K562 (cell line): Measurements from ENCODE around the gene TMEM143. TPM values are rescaled to one million over a fixed set of nuclear protein-coding genes. Genes with fewer than 3 reads are reported as not detected.
A peak's percentile ranks its signal among the peaks of the same experiment; 100 is the strongest.

Experiments used
- BHLHE40 ChIP-seq: IDR thresholded peaks from 2 replicates; pipeline ENCODE4 v1.6.1; 2011; ENCODE audit warnings: low read length, improper control_type of control experiment
- FOSL1 ChIP-seq: fragments of 200-800 bp; sonication (Bioruptor generic); conservative IDR thresholded peaks from 2 replicates; pipeline ENCODE4 v1.6.1; 2016; ENCODE audit warnings: missing genetic modification characterization, missing compliant biosample characterization
- HCFC1 ChIP-seq: IDR thresholded peaks from 2 replicates; pipeline ENCODE4 v1.6.1; 2012; ENCODE audit warnings: low read depth, low read length, improper control_type of control experiment
- JUNB ChIP-seq: fragments of 450-650 bp; formaldehyde crosslinking; conservative IDR thresholded peaks from 2 replicates; pipeline ENCODE4 v1.4.0; 2020; ENCODE audit warnings: mild to moderate bottlenecking
- JUND ChIP-seq, 2 experiments: IDR thresholded peaks; 2 replicates in 1 of 2; 3 replicates in 1 of 2; pipeline ENCODE4 v1.6.1; 2011; ENCODE audit warnings: borderline replicate concordance in 2 of 2, low read depth in 2 of 2, low read length in 2 of 2, improper control_type of control experiment in 1 of 2, missing biosample characterization in 1 of 2, missing genetic modification characterization in 1 of 2, missing genetic modification reagents in 1 of 2
- MBD2 ChIP-seq: sonication (generic); IDR thresholded peaks from 2 replicates; pipeline ENCODE4 v1.6.1; 2016; ENCODE audit warnings: low read depth, borderline replicate concordance
- NCOA2 ChIP-seq, 2 experiments: fragments of 450-650 bp; IDR thresholded peaks; 2 replicates each; pipeline ENCODE4 v1.6.1; 2018; ENCODE audit warnings: mild to moderate bottlenecking in 2 of 2, moderate library complexity in 1 of 2; ENCODE audit not compliant: partially characterized antibody in 2 of 2
- POLR2B ChIP-seq: fragments of 450-650 bp; IDR thresholded peaks from 2 replicates; pipeline ENCODE4 v1.6.1; 2018; ENCODE audit warnings: low read depth; ENCODE audit not compliant: partially characterized antibody
- RCOR1 ChIP-seq, 2 experiments: IDR thresholded peaks; 2 replicates each; pipeline ENCODE4 v1.6.1; 2012; ENCODE audit warnings: low read depth in 2 of 2, low read length in 2 of 2, borderline replicate concordance in 1 of 2, improper control_type of control experiment in 1 of 2
- SIX5 ChIP-seq, 2 experiments: IDR thresholded peaks; 2 replicates each; pipeline ENCODE4 v1.6.1; 2011; ENCODE audit warnings: low read length in 2 of 2, borderline replicate concordance in 1 of 2, low read depth in 1 of 2, mild to moderate bottlenecking in 1 of 2, moderate library complexity in 1 of 2; ENCODE audit not compliant: insufficient read depth in 1 of 2
- SRSF7 ChIP-seq: fragments of 200-400 bp; formaldehyde crosslinking; optimal IDR thresholded peaks from 2 replicates; pipeline ENCODE3; 2017; ENCODE audit warnings: mild to moderate bottlenecking, low read depth, low read length
- YY1 ChIP-seq, 3 experiments: IDR thresholded peaks; 2 replicates each; pipeline ENCODE4 v1.6.1; 2011; ENCODE audit warnings: low read length in 2 of 3, mild to moderate bottlenecking in 2 of 3, moderate library complexity in 2 of 3, borderline replicate concordance in 1 of 3, control low read depth in 1 of 3, low read depth in 1 of 3; ENCODE audit not compliant: insufficient read depth in 3 of 3, insufficient replicate concordance in 2 of 3, control insufficient read depth in 1 of 3, insufficient read length in 1 of 3; ENCODE audit errors: extremely low read depth in 1 of 3
- ZNF143 ChIP-seq: sonication (generic); formaldehyde crosslinking; IDR thresholded peaks from 2 replicates; pipeline ENCODE4 v1.9.0; 2022; ENCODE audit warnings: mild to moderate bottlenecking, missing genetic modification reagents
- ZNF384 ChIP-seq: IDR thresholded peaks from 2 replicates; pipeline ENCODE4 v1.6.1; 2012; ENCODE audit warnings: low read depth, low read length, improper control_type of control experiment
- polyA plus RNA-seq, 8 experiments: library from polyadenylated mRNA; depleted of rRNA in 4 of 8; stranded (reverse) in 5 of 8; unstranded in 3 of 8; fragments of >200 nt; fragmentation: Nextera tagmentation in 2 of 8; fragmentation: Illumina TruSeq in 1 of 8; extraction: Ambion mirVana in 2 of 8; extraction: Trizol in 1 of 8; gene quantifications; 2 replicates each; pipeline versions ENCODE4 v1.2.1 to v1.2.3, GENCODE V29; 2011 to 2014; ENCODE audit warnings: inconsistent platforms in 1 of 8, missing spikeins in 1 of 8
- total RNA-seq, 7 experiments: library from RNA; depleted of rRNA in 6 of 7; stranded (reverse); fragments of >200 nt in 6 of 7; fragmentation: Illumina TruSeq in 2 of 7; extraction: Trizol in 2 of 7; gene quantifications; 2 replicates each; pipeline versions ENCODE4 v1.2.1 to v1.2.3, GENCODE V29; 2011 to 2021; ENCODE audit warnings: low replicate concordance in 1 of 7
- TF ChIP-seq, protein P1 (sequence below), 2 experiments: fragments of 450-650 bp in 1 of 2; sonication (generic) in 1 of 2; formaldehyde crosslinking in 1 of 2; IDR thresholded peaks in 1 of 2; conservative IDR thresholded peaks in 1 of 2; 2 replicates each; pipeline versions ENCODE4 v1.6.1 to v1.8.1; 2016 to 2023; ENCODE audit warnings: mild to moderate bottlenecking in 2 of 2, moderate library complexity in 2 of 2, inconsistent platforms in 1 of 2, missing genetic modification reagents in 1 of 2
- TF ChIP-seq, protein P2 (sequence below): fragments of 250-450 bp; sonication (Bioruptor Pico); IDR thresholded peaks from 2 replicates; pipeline ENCODE4 v1.4.0; 2020
- TF ChIP-seq, protein P3 (sequence below): fragments of 200-800 bp; sonication (Bioruptor generic); IDR thresholded peaks from 2 replicates; pipeline ENCODE4 v1.6.1; 2017; ENCODE audit warnings: missing genetic modification characterization, missing compliant biosample characterization

The TMEM143 gene
- total and polyA plus RNA-seq, 9 of the 15 experiments (the other 6 are each of a cell fraction or from before 2014, with no cell fraction given), result 0.66 to 8.8 (median 4.3) TPM

DNA sequence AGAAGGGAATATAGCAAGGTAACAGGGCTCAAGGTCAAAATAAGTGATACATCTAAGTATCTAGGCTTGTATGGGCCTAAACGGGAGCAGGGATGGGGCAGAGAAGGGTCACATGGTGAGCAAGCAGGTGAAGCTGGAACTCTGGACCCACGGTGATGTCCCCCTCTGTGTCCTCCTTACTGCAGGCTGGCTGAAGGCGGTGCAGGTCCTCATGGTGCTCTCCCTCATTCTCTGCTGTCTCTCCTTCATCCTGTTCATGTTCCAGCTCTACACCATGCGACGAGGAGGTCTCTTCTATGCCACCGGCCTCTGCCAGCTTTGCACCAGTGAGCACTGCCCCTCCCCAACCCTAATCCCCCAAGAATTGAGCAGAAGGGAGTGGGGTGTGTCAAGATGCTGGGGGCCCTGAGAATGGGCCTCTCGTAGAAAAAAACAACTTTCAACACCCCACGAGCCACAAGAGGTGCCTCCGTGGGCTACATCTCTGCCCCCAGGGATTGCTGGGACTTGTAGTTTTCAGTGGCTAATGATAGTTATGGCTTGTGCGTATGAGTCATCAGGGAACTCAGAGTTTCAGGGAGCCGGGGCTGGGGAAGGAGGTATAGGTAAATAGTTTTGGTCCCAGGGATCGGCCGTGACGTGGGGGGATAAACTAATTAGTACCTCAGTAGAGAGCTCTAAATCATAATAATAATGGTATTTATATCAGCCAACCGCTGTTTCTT, 34.4 kb downstream of the TMEM143 start (continued):
- TF ChIP-seq POLR2B (peak; percentile 28), HCFC1 (peak; percentile 90), JUND (IDR thresholded peaks at IDR 0.05; ENCODE audit: borderline replicate concordance, low read depth, low read length) (peak; percentile 96), JUND (tag; IDR thresholded peaks at IDR 0.05; ENCODE audit: borderline replicate concordance, low read depth, low read length) (peak; percentile 90), ZNF384 (0 out of 2 replicates have a peak, but pooled peaks have one; percentile 6), SRSF7 (no peak), BHLHE40 (peak; percentile 12; the same call in 1 of the 2 replicates), YY1 (IDR thresholded peaks at IDR 0.05; ENCODE audit: borderline replicate concordance in 1 of 3, control insufficient read depth in 1 of 3, extremely low read depth in 1 of 3, insufficient read depth in 3 of 3, insufficient read length in 1 of 3, insufficient replicate concordance in 2 of 3, low read depth in 1 of 3, low read length in 2 of 3) (peak in 2 of 3 experiments; percentile 58 to 70), ZNF143 (peak; percentile 88), MBD2 (0 out of 2 replicates have a peak, but pooled peaks have one; percentile 35), NCOA2 (IDR thresholded peaks at IDR 0.05; ENCODE audit: partially characterized antibody in 2 of 2) (no peak), JUNB (0 out of 2 replicates have a peak, but pooled peaks have one; percentile 23), SIX5 (IDR thresholded peaks at IDR 0.05; ENCODE audit: borderline replicate concordance in 1 of 2, insufficient read depth in 1 of 2, low read depth in 1 of 2, low read length in 2 of 2) (peak; percentile 61 to 73; a peak in 3 of 4 replicates), FOSL1 (tag) (peak; percentile 95), RCOR1 (IDR thresholded peaks at IDR 0.05; ENCODE audit: borderline replicate concordance in 1 of 2, low read depth in 2 of 2, low read length in 2 of 2) (no peak)
- TF ChIP-seq, protein P1, sequence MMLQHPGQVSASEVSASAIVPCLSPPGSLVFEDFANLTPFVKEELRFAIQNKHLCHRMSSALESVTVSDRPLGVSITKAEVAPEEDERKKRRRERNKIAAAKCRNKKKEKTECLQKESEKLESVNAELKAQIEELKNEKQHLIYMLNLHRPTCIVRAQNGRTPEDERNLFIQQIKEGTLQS (IDR thresholded peaks at IDR 0.05), result peak; percentile 96
- TF ChIP-seq, protein P1 (CRISPR knock-in tag; conservative IDR thresholded peaks at IDR 0.05), result no peak; the same call in 1 of the 2 replicates
- TF ChIP-seq, protein P2, sequence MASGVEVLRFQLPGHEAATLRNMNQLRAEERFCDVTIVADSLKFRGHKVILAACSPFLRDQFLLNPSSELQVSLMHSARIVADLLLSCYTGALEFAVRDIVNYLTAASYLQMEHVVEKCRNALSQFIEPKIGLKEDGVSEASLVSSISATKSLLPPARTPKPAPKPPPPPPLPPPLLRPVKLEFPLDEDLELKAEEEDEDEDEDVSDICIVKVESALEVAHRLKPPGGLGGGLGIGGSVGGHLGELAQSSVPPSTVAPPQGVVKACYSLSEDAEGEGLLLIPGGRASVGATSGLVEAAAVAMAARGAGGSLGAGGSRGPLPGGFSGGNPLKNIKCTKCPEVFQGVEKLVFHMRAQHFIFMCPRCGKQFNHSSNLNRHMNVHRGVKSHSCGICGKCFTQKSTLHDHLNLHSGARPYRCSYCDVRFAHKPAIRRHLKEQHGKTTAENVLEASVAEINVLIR, result no peak
- TF ChIP-seq, protein P3, sequence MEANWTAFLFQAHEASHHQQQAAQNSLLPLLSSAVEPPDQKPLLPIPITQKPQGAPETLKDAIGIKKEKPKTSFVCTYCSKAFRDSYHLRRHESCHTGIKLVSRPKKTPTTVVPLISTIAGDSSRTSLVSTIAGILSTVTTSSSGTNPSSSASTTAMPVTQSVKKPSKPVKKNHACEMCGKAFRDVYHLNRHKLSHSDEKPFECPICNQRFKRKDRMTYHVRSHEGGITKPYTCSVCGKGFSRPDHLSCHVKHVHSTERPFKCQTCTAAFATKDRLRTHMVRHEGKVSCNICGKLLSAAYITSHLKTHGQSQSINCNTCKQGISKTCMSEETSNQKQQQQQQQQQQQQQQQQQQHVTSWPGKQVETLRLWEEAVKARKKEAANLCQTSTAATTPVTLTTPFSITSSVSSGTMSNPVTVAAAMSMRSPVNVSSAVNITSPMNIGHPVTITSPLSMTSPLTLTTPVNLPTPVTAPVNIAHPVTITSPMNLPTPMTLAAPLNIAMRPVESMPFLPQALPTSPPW (CRISPR knock-in tag), result peak; percentile 16; the same call in 1 of the 2 replicates
- TF ChIP-seq, all 486 proteins: peak for 20
